ACHN (cell line): ENCODE measurements around the gene FRK.
A peak's percentile ranks its signal among the peaks of the same experiment; 100 is the strongest.
"Not testable (repeated sequence)": the region's sequence is repeated elsewhere in the genome, so short reads cannot be mapped to it uniquely, and the experiment has no call there.

ENCODE experiments used
- DNase-seq: peaks from one replicate; pipeline ENCODE4 v3.0.0-alpha.2; 2015
- in situ Hi-C: cut with HindIII; loops from 2 replicates; pipeline ENCODE4 v1.10.0; 2017; ENCODE audit warnings: low sequenced_read_pairs, low pct_ligation_motif_present, low pct_unique_long_range_greater_than_20kb

Gene FRK, protein sequence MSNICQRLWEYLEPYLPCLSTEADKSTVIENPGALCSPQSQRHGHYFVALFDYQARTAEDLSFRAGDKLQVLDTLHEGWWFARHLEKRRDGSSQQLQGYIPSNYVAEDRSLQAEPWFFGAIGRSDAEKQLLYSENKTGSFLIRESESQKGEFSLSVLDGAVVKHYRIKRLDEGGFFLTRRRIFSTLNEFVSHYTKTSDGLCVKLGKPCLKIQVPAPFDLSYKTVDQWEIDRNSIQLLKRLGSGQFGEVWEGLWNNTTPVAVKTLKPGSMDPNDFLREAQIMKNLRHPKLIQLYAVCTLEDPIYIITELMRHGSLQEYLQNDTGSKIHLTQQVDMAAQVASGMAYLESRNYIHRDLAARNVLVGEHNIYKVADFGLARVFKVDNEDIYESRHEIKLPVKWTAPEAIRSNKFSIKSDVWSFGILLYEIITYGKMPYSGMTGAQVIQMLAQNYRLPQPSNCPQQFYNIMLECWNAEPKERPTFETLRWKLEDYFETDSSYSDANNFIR

DNA sequence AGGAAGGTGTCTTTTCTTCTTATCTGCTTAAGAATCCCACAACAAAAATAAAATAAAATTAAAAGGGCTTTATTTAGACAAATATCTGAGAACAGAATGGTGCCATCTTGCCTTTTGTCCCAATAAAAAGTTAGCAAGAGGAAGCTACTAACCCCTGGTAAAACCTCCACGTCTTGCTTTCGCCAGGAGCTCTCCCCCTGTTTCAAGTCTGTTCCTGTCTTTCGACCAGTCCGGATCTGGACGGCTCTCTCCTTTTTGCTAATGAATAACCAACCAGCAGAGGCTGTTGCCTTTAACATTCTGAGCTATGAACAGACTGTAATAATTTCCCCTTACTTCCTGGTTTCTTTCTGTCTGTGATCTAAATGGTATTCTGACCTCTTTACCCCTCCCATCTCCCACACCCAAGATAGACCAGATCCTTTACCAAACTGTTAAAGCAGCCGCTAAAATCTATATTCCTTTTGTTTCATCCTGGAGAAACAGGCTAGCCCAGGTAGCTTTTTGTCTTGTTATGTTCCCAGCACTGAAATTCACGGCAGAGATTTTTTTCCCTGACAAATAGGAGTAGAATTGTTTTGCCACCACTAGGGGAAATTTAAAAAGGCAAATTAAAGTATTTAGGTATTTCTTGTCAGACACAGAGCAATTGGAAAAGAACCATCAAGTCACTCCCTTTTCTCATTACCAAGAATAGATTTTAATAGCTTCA lies at the start of gene FRK:
FRK (minus strand) TSS at position 320 of the 712 bp plus-strand sequence. CDS start 580 bp downstream, outside the sequence.
- peak; percentile 91 for DNase-seq
- in situ Hi-C loops, result no loop called here

DNA sequence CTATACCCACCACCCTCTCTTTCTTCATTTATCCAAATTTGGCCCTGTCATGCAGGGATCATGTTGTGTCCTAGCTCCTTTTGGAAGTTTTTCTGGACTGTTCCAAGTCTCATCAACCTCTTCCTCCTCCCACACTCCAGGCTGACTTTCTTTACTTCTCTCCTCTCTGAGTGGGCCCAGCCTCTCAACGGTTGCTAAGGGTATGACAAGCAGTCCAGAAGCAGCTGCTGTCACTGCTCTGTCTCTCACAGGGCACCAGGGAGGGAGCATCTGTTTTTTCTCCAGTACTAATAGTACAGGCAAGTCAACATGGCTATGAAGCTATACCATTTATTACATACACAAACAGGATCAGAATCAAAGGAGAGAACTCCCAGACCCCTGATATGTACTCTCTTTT lies 48.1 kb upstream of the FRK start:
- in situ Hi-C loops, result no loop called here
- no peak for DNase-seq

DNA sequence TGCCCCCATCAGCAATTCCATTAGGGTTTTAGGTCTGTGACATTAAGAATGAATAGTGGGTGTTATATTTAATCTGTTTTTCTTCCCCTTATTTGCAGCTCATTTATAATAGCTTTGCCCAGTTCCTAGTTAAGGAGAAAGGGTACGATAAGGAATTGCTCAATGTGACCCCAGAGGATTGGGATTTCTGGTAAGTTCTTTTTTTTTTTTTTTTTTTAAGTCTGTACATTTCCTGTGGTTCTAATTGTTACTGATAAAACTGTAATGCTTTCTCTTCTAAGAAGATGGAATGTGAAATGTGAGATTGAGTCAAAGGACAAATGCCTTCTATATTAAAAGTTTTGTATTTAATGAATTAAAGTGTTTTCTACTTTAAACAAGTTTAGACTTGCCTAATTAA lies 45.5 kb upstream of the FRK start:
- no peak for DNase-seq
- in situ Hi-C loops, result no loop called here

DNA sequence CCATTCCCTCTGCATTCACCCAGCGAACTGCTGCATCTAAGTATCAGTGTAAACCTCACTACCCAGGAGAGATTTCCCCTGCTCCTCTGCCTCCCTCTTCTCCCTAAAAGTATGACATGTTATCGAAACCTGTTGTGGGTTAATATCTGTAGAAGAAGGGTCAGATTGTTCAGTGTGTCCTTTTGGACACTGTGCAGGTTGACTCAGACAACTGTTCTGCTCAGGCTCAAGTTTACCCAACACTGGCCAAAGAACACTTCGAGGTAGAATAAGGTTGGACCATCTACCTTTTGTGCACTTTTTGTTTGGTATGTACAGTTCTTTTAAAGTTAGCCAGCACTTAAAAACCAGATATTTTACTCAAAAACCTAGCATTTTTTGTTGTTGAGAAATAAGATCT lies 44.6 kb upstream of the FRK start:
- DNase-seq, result no peak
- in situ Hi-C loops, result no loop called here

DNA sequence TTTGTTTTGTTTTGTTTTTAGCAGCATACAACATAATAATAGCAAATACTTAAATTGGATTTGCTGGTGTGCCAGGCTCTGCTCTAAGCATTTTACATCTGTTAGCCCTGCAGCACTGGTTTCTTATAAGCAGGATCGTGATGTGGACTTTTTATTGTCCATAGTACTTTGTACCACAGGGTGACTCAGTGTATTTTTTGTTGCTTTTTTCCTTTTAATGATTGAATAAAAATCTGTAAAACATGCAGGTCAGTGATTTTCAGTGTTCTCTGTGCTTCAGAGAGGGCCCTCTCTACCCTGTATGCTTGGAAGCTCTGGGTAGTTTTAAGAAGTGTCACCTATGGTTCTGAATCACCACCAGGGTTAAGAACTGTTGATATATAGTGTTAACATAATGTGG lies 43.9 kb upstream of the FRK start:
- no peak for DNase-seq
- in situ Hi-C loops, result no loop called here

DNA sequence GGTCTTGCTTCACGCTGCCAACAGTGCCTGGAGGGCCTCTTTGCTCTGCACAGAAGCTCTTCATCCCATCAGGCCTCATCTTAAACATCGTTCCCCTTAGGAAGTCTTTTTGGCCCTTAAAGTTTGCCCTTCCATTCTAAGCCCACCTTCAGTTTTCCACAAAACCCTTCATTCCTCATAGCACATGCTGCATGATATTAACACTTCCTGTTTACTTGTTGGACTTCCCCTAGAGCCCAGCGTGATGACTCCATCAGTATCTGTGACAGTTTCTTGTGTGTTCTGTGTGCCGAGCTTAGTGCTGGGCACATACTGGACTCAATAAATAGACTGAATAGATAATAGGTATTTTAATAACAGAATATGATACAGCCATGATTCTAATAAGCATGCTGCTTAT lies 42.2 kb upstream of the FRK start:
- in situ Hi-C loops, result no loop called here
- no peak for DNase-seq

DNA sequence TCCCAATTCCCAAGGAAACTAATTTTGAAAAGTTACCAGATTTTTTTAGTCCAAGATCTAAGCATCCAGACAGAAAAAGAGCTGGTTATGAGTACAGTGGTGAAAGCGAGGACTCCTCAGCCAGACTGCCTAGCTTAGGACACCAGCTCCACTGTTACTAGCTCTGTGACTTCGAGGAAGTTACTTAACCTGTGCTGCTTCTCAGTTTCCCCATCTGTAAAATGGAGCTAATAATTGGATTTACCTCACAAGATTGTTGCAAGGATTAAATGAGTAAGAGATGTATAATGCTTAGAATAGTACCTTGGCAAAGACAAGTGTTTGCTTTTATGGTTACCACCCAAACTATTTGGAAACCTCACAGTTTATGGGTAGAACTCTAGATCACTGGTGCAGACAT lies 41.1 kb upstream of the FRK start:
- in situ Hi-C loops, result no loop called here
- DNase-seq, result no peak

DNA sequence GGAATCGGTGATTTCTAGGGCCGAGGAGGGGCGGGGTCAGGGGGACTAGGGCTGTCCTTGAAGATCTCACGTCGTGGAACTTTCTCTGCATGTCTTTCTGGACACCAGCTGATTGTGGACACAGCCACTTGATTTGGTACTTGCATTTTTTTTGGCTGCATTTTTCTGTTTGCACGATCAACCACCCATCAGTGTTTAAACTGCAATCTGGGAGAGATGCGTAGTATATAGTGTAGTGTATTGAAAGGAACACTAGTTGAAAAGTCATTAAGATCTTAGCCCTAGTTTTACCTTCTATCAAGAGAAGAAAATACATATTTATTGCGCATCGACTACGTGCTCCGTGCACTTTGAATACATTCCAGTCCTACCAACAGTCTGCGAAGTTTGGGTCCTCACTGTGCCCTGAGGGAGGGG lies 40.6 kb upstream of the FRK start:
- DNase-seq, result peak; percentile 1
- in situ Hi-C loops, result no loop called here

DNA sequence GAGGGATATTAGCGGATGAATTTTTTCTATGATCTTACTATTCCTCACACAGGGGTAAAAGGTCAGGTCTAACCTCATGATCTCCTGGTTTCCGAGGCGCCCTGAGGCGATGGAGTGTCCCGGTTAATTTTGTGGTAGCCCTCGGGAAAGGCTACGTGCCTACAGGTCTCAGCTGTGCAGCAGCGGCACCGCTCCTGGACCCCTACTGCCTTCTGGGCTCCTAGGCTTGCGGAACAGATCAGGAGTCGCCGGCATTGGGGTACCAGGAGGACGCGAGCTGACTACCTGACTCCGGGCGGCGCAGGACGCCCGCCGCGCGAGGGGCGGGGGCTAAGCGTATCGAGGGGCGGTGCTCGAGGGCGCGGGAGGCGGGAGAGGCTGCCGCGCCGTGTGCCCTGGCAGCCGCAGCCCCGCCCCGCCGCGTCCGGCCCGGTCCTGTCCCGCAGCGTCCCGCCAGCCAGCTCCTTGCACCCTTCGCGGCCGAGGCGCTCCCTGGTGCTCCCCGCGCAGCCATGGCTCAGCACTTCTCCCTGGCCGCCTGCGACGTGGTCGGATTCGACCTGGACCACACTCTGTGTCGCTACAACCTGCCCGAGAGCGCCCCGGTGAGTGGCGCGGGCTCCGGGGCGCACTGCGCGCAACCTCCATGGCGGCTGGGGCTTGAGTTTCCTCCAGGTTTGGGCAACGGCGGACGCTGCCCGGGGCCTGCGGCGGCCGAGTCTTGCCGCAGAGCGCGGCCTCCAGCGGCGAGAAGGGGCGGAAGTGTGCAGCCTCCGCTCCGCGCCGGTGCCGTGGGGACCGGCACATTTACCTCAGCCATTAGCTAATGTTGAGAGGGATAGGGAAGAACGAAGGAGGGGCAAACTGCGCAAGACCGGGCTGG lies 40.0 kb upstream of the FRK start, which contains the start of gene NT5DC1:
NT5DC1 (plus strand) TSS at position 435 of the 883 bp plus-strand sequence; CDS start at position 513, 78 bp downstream.
- DNase-seq, result peak; percentile 81
- in situ Hi-C loops, result no loop called here

DNA sequence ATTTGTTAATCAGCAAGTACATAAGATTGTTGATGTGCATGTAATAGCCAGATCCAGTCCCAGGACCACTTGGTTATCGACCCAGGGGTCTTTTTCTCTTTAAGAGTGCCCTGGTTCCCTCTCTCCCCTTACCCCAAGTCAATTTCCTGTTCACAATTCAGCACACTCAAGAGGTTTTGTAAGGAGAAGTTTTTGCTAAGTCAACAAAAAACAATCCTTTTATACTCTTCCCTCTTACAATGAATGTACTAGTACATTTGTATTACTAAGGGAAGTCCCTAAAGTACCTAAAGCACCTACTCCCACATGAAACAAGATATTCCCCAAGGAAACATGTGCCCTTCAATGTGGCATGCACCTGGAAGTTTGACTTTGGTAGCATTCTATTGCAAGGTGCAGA lies 38.3 kb upstream of the FRK start:
- in situ Hi-C loops, result no loop called here
- DNase-seq, result no peak

DNA sequence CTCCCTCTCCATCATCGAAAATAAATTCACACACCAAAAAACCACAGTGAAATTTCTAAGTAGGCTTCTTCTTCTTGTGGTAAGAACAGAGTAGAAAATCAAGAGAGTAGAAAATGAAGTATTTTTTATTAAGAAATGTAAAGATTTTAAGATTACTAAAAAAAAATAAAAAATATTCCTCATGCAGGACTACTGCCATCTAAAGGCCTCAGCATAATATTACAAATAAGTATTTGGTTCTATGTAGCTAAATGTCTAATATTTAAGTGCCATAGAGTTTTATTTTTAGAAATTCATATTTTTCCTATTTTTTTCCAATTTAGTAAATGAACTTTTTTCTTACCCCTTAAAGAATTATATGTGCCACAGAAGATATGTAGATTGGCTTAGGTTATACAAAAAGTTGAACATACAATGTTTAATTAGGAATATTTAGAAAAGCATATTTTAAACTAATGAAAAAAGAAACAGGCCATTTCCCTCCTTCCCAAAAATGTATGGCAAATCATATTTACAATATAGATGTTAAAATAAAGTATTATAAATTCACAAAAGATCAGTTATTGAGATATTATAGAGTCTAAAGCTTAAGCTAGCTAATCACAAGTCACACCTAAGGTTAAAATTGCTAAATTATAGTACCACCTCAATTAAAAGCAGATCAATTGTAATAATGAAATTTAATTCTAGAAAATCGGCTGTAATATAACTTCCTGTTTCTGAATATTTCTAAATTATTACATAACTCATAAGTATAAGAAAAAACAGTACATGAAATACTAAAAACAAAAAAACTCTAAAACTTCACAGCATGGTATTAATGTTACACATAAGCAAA lies 36.5 kb upstream of the FRK start:
- in situ Hi-C loops, result no loop called here
- peak; percentile 28 for DNase-seq

DNA sequence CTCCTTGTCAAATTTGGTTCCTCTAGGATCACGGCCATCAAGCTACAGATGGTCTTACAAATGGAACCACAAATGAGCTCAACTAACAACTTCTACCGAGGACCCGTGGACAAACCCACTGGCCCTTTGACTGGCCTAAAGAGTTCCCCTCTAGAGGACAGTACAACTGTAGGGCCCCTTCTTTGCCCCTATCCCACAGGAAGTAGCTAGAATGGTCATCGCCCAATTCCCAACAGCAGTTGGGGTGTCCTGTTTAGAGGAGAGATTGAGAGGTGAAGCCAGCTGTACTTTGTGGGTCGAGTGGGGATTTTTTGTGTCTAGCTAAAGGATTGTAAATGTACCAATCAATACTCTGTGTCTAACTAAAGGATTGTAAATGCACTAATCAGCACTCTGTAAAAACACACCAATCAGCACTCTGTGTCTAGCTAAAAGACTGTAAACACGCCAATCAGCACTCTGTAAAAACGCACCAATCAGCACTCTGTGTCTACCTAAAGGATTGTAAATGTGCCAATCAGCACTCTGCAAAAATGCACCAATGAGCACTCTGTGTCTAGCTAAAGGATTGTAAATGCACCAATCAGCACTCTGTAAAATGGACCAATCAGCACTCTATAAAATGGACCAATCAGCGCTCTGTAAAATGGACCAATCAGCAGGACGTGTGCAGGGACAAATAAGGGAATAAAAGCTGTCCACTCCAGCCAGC lies 35.5 kb upstream of the FRK start:
- DNase-seq, result peak; percentile 11
- in situ Hi-C loops, result not testable (repeated sequence)

DNA sequence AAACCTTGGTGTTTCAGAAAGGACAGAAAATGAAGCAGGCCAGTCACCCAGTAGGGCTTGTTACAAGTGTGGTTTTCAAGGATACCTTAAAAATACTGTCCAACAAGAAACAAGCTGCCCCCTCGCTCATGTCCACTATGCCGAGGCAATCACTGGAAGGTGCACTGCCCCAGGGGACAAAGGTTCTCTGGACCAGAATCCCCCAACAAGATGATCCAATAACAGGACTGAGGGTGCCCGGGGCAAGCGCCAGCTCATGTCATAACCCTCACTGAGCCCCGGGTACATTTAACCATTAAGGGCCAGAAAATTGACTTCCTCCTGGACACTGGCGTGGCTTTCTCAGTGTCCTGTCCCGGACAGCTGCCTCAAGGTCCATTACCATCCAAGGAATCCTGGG lies 33.4 kb upstream of the FRK start:
- in situ Hi-C loops, result no loop called here

DNA sequence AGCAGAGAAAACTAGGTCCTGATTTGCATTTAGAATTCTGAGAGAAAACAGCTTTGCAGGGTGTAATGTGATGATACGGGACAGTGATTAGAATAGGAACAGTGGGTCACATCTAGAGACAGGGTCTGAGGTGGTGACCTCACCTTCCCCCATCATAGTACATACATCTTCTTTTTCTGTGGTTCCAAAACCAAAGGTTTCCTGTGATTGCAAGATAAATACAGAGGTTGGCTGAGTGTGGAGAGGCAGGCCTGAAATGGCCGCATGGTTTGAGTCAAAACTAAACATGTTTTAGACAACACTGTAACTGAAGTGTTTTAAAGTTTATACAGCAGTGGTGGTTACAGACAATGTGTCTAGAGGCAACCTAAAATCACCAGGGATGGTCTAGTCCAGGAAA lies 29.6 kb upstream of the FRK start:
- in situ Hi-C loops, result no loop called here
- DNase-seq, result no peak

More for the DNA sequence above, 33.4 kb upstream of the FRK start:
- no peak for DNase-seq

DNA sequence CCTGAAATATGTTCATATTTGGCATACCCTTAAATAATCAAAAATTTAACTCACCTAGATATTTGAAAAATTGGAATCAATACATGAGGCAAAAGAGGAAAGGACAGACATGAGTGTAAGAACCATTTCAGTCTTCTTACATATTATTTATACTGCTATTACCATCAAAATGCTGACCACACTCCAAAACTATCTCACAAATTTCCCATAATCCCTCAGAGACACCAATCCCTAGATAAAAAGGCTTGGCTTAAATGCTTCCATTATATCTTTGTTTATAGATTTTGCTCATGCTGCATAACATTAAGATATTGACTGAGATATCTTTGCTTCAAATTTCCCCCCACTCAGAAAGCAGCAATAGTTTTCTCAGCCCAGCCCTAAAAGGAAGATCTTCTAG lies 28.3 kb upstream of the FRK start:
- DNase-seq, result no peak
- in situ Hi-C loops, result no loop called here

DNA sequence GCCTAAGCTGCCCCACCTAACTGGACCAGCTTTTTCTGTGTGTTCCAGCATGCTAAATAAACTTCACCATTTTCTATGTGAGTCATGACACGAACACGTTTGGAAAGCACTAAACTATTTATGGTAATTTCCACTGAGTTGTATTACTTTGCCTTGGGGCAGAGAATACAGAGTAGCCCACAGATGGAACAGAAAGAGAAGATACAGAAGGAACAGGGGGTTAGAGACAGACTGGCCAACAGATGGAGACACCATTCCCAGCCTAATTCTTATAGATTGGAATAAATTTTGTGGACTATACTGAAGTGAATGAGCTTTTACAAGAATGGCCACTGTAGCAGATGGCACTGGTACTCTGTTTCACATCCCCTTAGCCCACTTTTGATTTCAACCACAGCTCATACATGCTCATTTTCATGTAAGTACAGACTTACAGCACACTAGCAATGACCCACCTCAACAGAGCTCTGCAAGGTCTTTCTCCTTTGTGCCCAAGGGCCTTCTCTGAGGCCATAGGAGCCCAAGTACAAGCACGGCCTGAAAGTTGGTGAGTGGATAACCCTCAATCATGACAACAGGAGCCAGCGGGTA lies 26.8 kb upstream of the FRK start:
- DNase-seq, result no peak
- in situ Hi-C loops, result no loop called here

DNA sequence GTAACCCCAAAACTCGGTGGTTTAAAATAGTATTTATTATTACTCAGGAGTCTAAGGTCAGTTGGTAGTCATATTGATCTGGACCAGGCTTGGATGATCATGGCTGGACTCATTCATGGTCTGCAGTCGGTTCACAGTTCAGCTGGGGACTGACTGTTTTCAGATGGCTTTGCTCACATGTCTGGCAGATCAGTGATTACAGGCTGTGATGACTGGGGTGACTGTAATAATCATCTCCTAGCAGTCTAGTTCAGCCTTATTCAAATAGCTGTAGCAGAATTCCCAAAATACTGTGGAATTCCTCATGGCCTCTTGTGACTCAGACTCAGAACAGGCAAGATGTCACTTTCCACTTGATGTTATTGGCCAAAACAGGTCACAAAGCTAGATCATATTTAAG lies 23.6 kb upstream of the FRK start:
- DNase-seq, result no peak
- in situ Hi-C loops, result no loop called here
